Astrocyte (in vitro differentiated cells and primary cell): ENCODE measurements around the gene ADAMTS12. TPM values are rescaled to one million over a fixed set of nuclear protein-coding genes. Genes with fewer than 3 reads are reported as not detected.

Source experiments
- DNase-seq: peaks from one replicate; pipeline ENCODE4 v3.0.0-alpha.2; 2010; ENCODE audit warnings: low read depth
- FAIRE-seq: peaks from 2 replicates; lab custom pipeline; 2011; peaks lifted over from hg19 to GRCh38; lab: Jason Lieb, UNC
- H2AFZ ChIP-seq: 2 replicates; pipeline ENCODE4 v1.6.0; 2012; ENCODE audit warnings: low read depth, low read length, inconsistent platforms
- H3K27ac ChIP-seq: 2 replicates; pipeline ENCODE4 v1.5.1; 2011; ENCODE audit warnings: low read depth, low read length, inconsistent platforms
- H3K27me3 ChIP-seq: 2 replicates; pipeline ENCODE4 v1.6.0; 2011; ENCODE audit warnings: low read length, inconsistent platforms; ENCODE audit not compliant: insufficient read depth
- H3K36me3 ChIP-seq: 2 replicates; pipeline ENCODE4 v1.5.1; 2011; ENCODE audit warnings: low read length, inconsistent platforms; ENCODE audit not compliant: insufficient read depth
- H3K4me1 ChIP-seq: 2 replicates; pipeline ENCODE4 v1.5.1; 2011; ENCODE audit warnings: low read length, inconsistent platforms; ENCODE audit not compliant: insufficient read depth
- H3K4me2 ChIP-seq: 2 replicates; pipeline ENCODE4 v1.6.0; 2012; ENCODE audit warnings: low read length, inconsistent platforms
- H3K4me3 ChIP-seq: 2 replicates; pipeline ENCODE4 v1.5.1; 2011; ENCODE audit warnings: low read depth, mild to moderate bottlenecking, low read length, inconsistent platforms; ENCODE audit not compliant: insufficient read depth
- H3K79me2 ChIP-seq: 2 replicates; pipeline ENCODE4 v1.6.0; 2012; ENCODE audit warnings: mild to moderate bottlenecking, low read length, inconsistent platforms; ENCODE audit not compliant: insufficient read depth
- H3K9ac ChIP-seq: 2 replicates; pipeline ENCODE4 v1.6.0; 2012; ENCODE audit warnings: mild to moderate bottlenecking, low read length, inconsistent platforms
- H3K9me3 ChIP-seq: 2 replicates; pipeline ENCODE4 v1.5.1; 2012; ENCODE audit warnings: low read depth, mild to moderate bottlenecking, low read length, inconsistent platforms; ENCODE audit not compliant: insufficient read depth
- H4K20me1 ChIP-seq: 2 replicates; pipeline ENCODE4 v1.6.0; 2012; ENCODE audit warnings: low read length, inconsistent platforms; ENCODE audit not compliant: insufficient read depth
- H3K27ac Mint-ChIP-seq: one replicate; pipeline ENCODE4 v1.8.0; 2021; ENCODE audit warnings: mild to moderate bottlenecking, mixed read lengths; ENCODE audit not compliant: unreplicated experiment
- H3K27me3 Mint-ChIP-seq: one replicate; pipeline ENCODE4 v1.8.0; 2021; ENCODE audit warnings: low read depth, mixed read lengths; ENCODE audit not compliant: unreplicated experiment
- H3K36me3 Mint-ChIP-seq: one replicate; pipeline ENCODE4 v1.8.0; 2021; ENCODE audit warnings: low read depth, mixed read lengths; ENCODE audit not compliant: unreplicated experiment
- H3K4me1 Mint-ChIP-seq: one replicate; pipeline ENCODE4 v1.8.0; 2021; ENCODE audit warnings: low read depth, mixed read lengths; ENCODE audit not compliant: unreplicated experiment
- H3K4me3 Mint-ChIP-seq: one replicate; pipeline ENCODE4 v1.8.0; 2021; ENCODE audit warnings: mild to moderate bottlenecking, moderate library complexity, mixed read lengths; ENCODE audit not compliant: unreplicated experiment
- H3K9me3 Mint-ChIP-seq: one replicate; pipeline ENCODE4 v1.8.0; 2021; ENCODE audit warnings: mild to moderate bottlenecking, mixed read lengths; ENCODE audit not compliant: unreplicated experiment
- EZH2 ChIP-seq: IDR thresholded peaks from 2 replicates; pipeline ENCODE4 v1.6.1; 2012; ENCODE audit warnings: mild to moderate bottlenecking, low read length, inconsistent platforms; ENCODE audit not compliant: insufficient read depth
- total RNA-seq: library from RNA; stranded (reverse); gene quantifications from 2 replicates; pipeline ENCODE4 v1.2.1, GENCODE V29; 2021
- TF ChIP-seq, protein P1 (sequence below): IDR thresholded peaks from 2 replicates; pipeline ENCODE4 v1.5.1; 2011; ENCODE audit warnings: low read depth, mild to moderate bottlenecking, inconsistent platforms, low read length, moderate library complexity; ENCODE audit not compliant: insufficient read depth

Gene ADAMTS12
- total RNA-seq, 1 donor from 2014 or later = 156 TPM

DNA sequence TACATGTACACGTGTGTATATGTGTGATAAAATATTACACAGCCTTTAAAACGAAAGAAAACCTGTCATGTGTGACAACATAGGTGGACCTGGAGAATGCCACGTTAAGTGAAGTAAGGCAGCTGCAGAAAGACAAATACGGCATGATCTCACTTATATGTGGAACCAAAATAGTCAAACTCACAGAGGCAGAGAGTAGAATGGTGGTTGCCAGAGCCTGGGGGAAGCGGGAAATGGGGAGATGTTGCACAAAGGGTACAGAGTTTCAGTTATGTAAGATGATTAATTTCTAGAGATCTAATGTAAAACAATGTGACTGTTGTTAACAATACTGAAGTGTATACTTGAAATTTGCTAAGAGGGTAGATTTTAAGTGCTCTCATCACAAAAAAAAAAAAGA lies 34.8 kb downstream of the ADAMTS12 start:
- H3K27me3 ChIP-seq = no peaks in the 10 kb centered on the region
- no peak overlapping the region for H3K9ac ChIP-seq
- peaks cover 48% of the 10 kb centered on the region for H3K4me1 ChIP-seq
- no peak overlapping the region for H3K4me2 ChIP-seq
- no peaks in the 10 kb centered on the region for H3K9me3 ChIP-seq
- TF ChIP-seq EZH2 = no peak
- TF ChIP-seq, protein P1, sequence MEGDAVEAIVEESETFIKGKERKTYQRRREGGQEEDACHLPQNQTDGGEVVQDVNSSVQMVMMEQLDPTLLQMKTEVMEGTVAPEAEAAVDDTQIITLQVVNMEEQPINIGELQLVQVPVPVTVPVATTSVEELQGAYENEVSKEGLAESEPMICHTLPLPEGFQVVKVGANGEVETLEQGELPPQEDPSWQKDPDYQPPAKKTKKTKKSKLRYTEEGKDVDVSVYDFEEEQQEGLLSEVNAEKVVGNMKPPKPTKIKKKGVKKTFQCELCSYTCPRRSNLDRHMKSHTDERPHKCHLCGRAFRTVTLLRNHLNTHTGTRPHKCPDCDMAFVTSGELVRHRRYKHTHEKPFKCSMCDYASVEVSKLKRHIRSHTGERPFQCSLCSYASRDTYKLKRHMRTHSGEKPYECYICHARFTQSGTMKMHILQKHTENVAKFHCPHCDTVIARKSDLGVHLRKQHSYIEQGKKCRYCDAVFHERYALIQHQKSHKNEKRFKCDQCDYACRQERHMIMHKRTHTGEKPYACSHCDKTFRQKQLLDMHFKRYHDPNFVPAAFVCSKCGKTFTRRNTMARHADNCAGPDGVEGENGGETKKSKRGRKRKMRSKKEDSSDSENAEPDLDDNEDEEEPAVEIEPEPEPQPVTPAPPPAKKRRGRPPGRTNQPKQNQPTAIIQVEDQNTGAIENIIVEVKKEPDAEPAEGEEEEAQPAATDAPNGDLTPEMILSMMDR = no peak
- Mint-ChIP-seq H3K4me3 (no peak overlapping the region), H3K4me1 (peaks cover 86% of the 10 kb centered on the region), H3K9me3 (no peaks in the 10 kb centered on the region), H3K27me3 (no peaks in the 10 kb centered on the region), H3K27ac (no peak overlapping the region), H3K36me3 (peaks cover 9% of the 10 kb centered on the region)
- no peak for FAIRE-seq
- DNase-seq = no peak
- H3K4me3 ChIP-seq = no peak overlapping the region
- no peak overlapping the region for H3K27ac ChIP-seq
- H4K20me1 ChIP-seq = peaks cover 26% of the 10 kb centered on the region
- no peak overlapping the region for H2AFZ ChIP-seq
- H3K36me3 ChIP-seq = no peaks in the 10 kb centered on the region
- H3K79me2 ChIP-seq = peaks cover 87% of the 10 kb centered on the region

DNA sequence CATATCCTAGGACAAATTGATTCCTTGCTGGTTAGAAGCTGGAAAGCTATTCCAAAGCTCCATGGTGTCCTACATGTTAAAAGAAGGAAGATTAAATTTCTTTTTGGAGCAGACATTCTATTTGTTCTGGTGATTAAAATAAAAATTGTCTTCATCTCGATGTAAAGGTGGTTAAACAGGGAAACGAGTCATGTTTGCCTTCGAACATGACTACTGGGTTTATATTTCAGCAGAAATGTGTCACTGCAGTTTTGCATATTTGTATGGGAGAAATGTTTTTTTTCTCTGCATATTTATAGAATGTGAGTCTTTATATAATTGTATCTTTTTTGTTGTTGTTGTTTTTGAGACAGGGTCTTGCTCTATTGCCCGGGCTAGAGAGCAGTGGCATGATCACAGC lies 36.4 kb downstream of the ADAMTS12 start:
- Histone ChIP-seq H2AFZ (no peak overlapping the region), H3K79me2 (peaks cover 87% of the 10 kb centered on the region), H3K36me3 (no peaks in the 10 kb centered on the region), H3K4me2 (peak overlapping the region; percentile 64), H3K4me1 (peaks cover 62% of the 10 kb centered on the region), H3K27me3 (no peaks in the 10 kb centered on the region), H3K27ac (peak overlapping the region; percentile 79), H3K9ac (peak overlapping the region; percentile 62), H3K9me3 (no peaks in the 10 kb centered on the region), H3K4me3 (peak overlapping the region; percentile 11), H4K20me1 (peaks cover 14% of the 10 kb centered on the region)
- TF ChIP-seq EZH2 = no peak
- TF ChIP-seq, protein P1 = no peak
- Mint-ChIP-seq H3K27ac (peak overlapping the region; percentile 78), H3K27me3 (no peaks in the 10 kb centered on the region), H3K4me1 (peaks cover 84% of the 10 kb centered on the region), H3K4me3 (peak overlapping the region; percentile 46), H3K36me3 (peaks cover 7% of the 10 kb centered on the region), H3K9me3 (no peaks in the 10 kb centered on the region)
- no peak for DNase-seq
- no peak for FAIRE-seq

DNA sequence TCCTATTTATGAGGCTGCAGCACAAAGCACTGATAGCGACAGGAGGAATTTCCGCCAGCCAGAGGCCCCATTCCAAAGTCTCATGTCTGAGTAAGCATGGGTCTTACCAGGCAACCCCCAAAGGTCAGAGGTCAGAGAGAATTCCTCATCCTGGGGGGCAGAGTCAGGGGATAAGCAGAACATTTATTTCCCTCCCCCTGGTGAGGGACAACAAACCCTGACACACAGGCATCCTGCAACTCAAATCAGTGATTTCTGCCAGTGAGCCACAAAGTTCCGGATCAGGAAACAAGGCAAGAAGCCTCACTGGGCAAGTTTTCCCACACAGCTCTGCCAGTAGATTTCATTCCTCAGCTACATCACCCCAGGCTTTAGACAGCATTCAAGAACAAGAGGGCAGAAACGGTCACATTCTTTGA lies 37.0 kb downstream of the ADAMTS12 start:
- DNase-seq (peak; percentile 88), FAIRE-seq (no peak)
- Histone ChIP-seq H2AFZ (no peak overlapping the region), H3K4me2 (peak overlapping the region; percentile 64), H4K20me1 (peaks cover 9% of the 10 kb centered on the region), H3K4me3 (peak overlapping the region; percentile 11), H3K27me3 (no peaks in the 10 kb centered on the region), H3K36me3 (no peaks in the 10 kb centered on the region), H3K9me3 (no peaks in the 10 kb centered on the region), H3K27ac (peak overlapping the region; percentile 79), H3K9ac (peak overlapping the region; percentile 62), H3K4me1 (peaks cover 68% of the 10 kb centered on the region), H3K79me2 (peaks cover 87% of the 10 kb centered on the region)
- peaks cover 85% of the 10 kb centered on the region for H3K4me1 Mint-ChIP-seq
- TF ChIP-seq EZH2 = no peak
- TF ChIP-seq, protein P1 = no peak
- no peaks in the 10 kb centered on the region for H3K27me3 Mint-ChIP-seq
- H3K36me3 Mint-ChIP-seq = peaks cover 7% of the 10 kb centered on the region
- H3K4me3 Mint-ChIP-seq = peak overlapping the region; percentile 16
- H3K27ac Mint-ChIP-seq = peak overlapping the region; percentile 78
- H3K9me3 Mint-ChIP-seq = no peaks in the 10 kb centered on the region
